HepG2 (cell line): ENCODE results near the gene PPP4C. TPM values are rescaled to one million over a fixed set of nuclear protein-coding genes. Genes with fewer than 3 reads are reported as not detected.

Experiments
- BORCS8-MEF2B ChIP-seq: sonication (generic); formaldehyde crosslinking; IDR thresholded peaks from 2 replicates; pipeline ENCODE4 v1.8.0; 2022; ENCODE audit warnings: mild to moderate bottlenecking, missing genetic modification reagents
- FOXC1 ChIP-seq: sonication (generic); formaldehyde crosslinking; IDR thresholded peaks from 2 replicates; pipeline ENCODE4 v1.8.0; 2022; ENCODE audit warnings: mild to moderate bottlenecking, missing genetic modification reagents, borderline replicate concordance
- HDAC1 ChIP-seq: sonication (generic); formaldehyde crosslinking; IDR thresholded peaks from 2 replicates; pipeline ENCODE4 v1.5.1; 2020; ENCODE audit warnings: mild to moderate bottlenecking, missing genetic modification reagents
- KLF6 ChIP-seq: IDR thresholded peaks from 2 replicates; pipeline ENCODE4 v1.8.0; 2016; ENCODE audit warnings: missing biosample characterization, missing genetic modification reagents
- MAX ChIP-seq: IDR thresholded peaks from 2 replicates; pipeline ENCODE4 v1.6.1; 2012; ENCODE audit warnings: inconsistent platforms
- NR3C1 ChIP-seq: sonication (generic); formaldehyde crosslinking; IDR thresholded peaks from 2 replicates; pipeline ENCODE4 v1.4.0; 2020; ENCODE audit warnings: missing genetic modification reagents
- PHF21A ChIP-seq: sonication (generic); formaldehyde crosslinking; IDR thresholded peaks from 2 replicates; pipeline ENCODE4 v1.5.0; 2020; ENCODE audit warnings: mild to moderate bottlenecking, missing genetic modification reagents
- RBM39 ChIP-seq: fragments of 200-400 bp; formaldehyde crosslinking; IDR thresholded peaks from one replicate; pipeline ENCODE4 v1.6.1; 2018; ENCODE audit warnings: antibody characterized with exemption, mild to moderate bottlenecking, low read depth, low read length; ENCODE audit not compliant: poor library complexity, severe bottlenecking
- SMAD1 ChIP-seq: sonication (generic); formaldehyde crosslinking; IDR thresholded peaks from 2 replicates; pipeline ENCODE4 v1.4.0; 2020; ENCODE audit warnings: missing genetic modification reagents, low read depth, mild to moderate bottlenecking, borderline replicate concordance
- SRSF1 ChIP-seq: fragments of 200-400 bp; formaldehyde crosslinking; optimal IDR thresholded peaks from 2 replicates; pipeline ENCODE3; 2017; ENCODE audit warnings: mild to moderate bottlenecking, low read depth, low read length, moderate library complexity
- ZBTB20 ChIP-seq: sonication (generic); formaldehyde crosslinking; IDR thresholded peaks from 2 replicates; pipeline ENCODE4 v1.8.1; 2023; ENCODE audit warnings: missing genetic modification reagents, low read depth, mild to moderate bottlenecking, borderline replicate concordance
- ZFX ChIP-seq: sonication (generic); formaldehyde crosslinking; IDR thresholded peaks from 2 replicates; pipeline ENCODE4 v1.4.0; 2020; ENCODE audit warnings: mild to moderate bottlenecking, low read depth, missing genetic modification reagents, moderate library complexity
- ZKSCAN8 ChIP-seq: IDR thresholded peaks from 2 replicates; pipeline ENCODE4 v1.6.1; 2016; ENCODE audit warnings: borderline replicate concordance, missing genetic modification reagents, missing compliant biosample characterization
- ZMYM2 ChIP-seq: sonication (generic); formaldehyde crosslinking; IDR thresholded peaks from 2 replicates; pipeline ENCODE4 v1.8.0; 2022; ENCODE audit warnings: mild to moderate bottlenecking, missing genetic modification reagents
- ZNF143 ChIP-seq: sonication (generic); formaldehyde crosslinking; IDR thresholded peaks from 2 replicates; pipeline ENCODE4 v1.4.0; 2020; ENCODE audit warnings: missing genetic modification reagents
- ZNF292 ChIP-seq: sonication (generic); formaldehyde crosslinking; IDR thresholded peaks from 2 replicates; pipeline ENCODE4 v1.8.1; 2022; ENCODE audit warnings: mild to moderate bottlenecking, low read depth, missing genetic modification reagents, borderline replicate concordance
- ZNF431 ChIP-seq: sonication (generic); formaldehyde crosslinking; IDR thresholded peaks from 2 replicates; pipeline ENCODE4 v1.9.0; 2022; ENCODE audit warnings: missing genetic modification reagents, low read depth, mild to moderate bottlenecking, borderline replicate concordance
- ZNF460 ChIP-seq: sonication (generic); formaldehyde crosslinking; IDR thresholded peaks from 2 replicates; pipeline ENCODE4 v1.5.1; 2020; ENCODE audit warnings: missing genetic modification reagents, mild to moderate bottlenecking, borderline replicate concordance
- ZNF614 ChIP-seq: IDR thresholded peaks from 2 replicates; pipeline ENCODE4 v1.6.1; 2018; ENCODE audit warnings: missing biosample characterization, missing genetic modification reagents, inconsistent platforms, borderline replicate concordance
- ZNF678 ChIP-seq: sonication (generic); formaldehyde crosslinking; IDR thresholded peaks from 2 replicates; pipeline ENCODE4 v1.4.0; 2020; ENCODE audit warnings: mild to moderate bottlenecking, missing genetic modification reagents
- ZXDC ChIP-seq: sonication (generic); formaldehyde crosslinking; IDR thresholded peaks from 2 replicates; pipeline ENCODE4 v1.5.0; 2020; ENCODE audit warnings: mild to moderate bottlenecking, missing genetic modification reagents
- polyA plus RNA-seq, 8 experiments: library from polyadenylated mRNA; depleted of rRNA in 3 of 8; stranded (reverse) in 7 of 8; unstranded in 1 of 8; fragments of >200 nt; fragmentation: Illumina TruSeq in 4 of 8; extraction: Trizol in 4 of 8; gene quantifications; 2 replicates each; pipeline versions ENCODE4 v1.2.1 to v1.2.3, GENCODE V29; 2011 to 2016; ENCODE audit warnings: low read depth in 4 of 8, missing spikeins in 1 of 8, mixed read lengths in 1 of 8; ENCODE audit not compliant: insufficient read depth in 1 of 8
- total RNA-seq, 5 experiments: library from RNA; depleted of rRNA; stranded (reverse); fragments of >200 nt; fragmentation: Illumina TruSeq; extraction: Trizol; gene quantifications; 2 replicates each; pipeline ENCODE4 v1.2.3, GENCODE V29; 2016; ENCODE audit warnings: low read depth in 1 of 5

PPP4C gene
- total and polyA plus RNA-seq, 2 of the 13 experiments (the other 11 are each of a cell fraction or from before 2014, with no cell fraction given): 176 to 220 TPM

- TF ChIP-seq ZXDC (CRISPR knock-in tag) (peak; percentile 34; the same call in 1 of the 2 replicates), ZNF614 (peak; percentile 54; the same call in 1 of the 2 replicates), ZNF292 (CRISPR knock-in tag) (peak; percentile 84; the same call in 1 of the 2 replicates), ZNF143 (CRISPR knock-in tag) (0 out of 2 replicates have a peak, but pooled peaks have one; percentile 36), ZNF460 (CRISPR knock-in tag) (no peak; the same call in 1 of the 2 replicates), ZFX (CRISPR knock-in tag) (peak; percentile 63), KLF6 (no peak), ZNF678 (no peak), MAX (0 out of 2 replicates have a peak, but pooled peaks have one; percentile 46), ZKSCAN8 (CRISPR knock-in tag) (peak; percentile 26; the same call in 1 of the 2 replicates), SRSF1 (peak; percentile 40), NR3C1 (CRISPR knock-in tag) (no peak), FOXC1 (no peak), PHF21A (CRISPR knock-in tag) (0 out of 2 replicates have a peak, but pooled peaks have one; percentile 24), BORCS8-MEF2B (CRISPR knock-in tag) (no peak), RBM39 (peak; percentile 41), ZNF431 (0 out of 2 replicates have a peak, but pooled peaks have one; percentile 21), HDAC1 (CRISPR knock-in tag) (peak; percentile 15; the same call in 1 of the 2 replicates), ZBTB20 (CRISPR knock-in tag) (0 out of 2 replicates have a peak, but pooled peaks have one; percentile 42), SMAD1 (CRISPR knock-in tag) (0 out of 2 replicates have a peak, but pooled peaks have one; percentile 40), ZMYM2 (CRISPR knock-in tag) (peak; percentile 54; the same call in 1 of the 2 replicates)
These were observed 13.2 kb downstream of the PPP4C start (continued) for GRCh38 chr16:30088832-30089624.
